K562 (cell line): ENCODE measurements around the gene ST8SIA1. TPM values are rescaled to one million over a fixed set of nuclear protein-coding genes. Genes with fewer than 3 reads are reported as not detected.

ENCODE experiments used
- ATAC-seq: fragments of 200-7000 bp; cut with Tn5 transposase; 3 replicates; pipeline ENCODE4 v1.9.1; 2020; ENCODE audit warnings: moderate library complexity
- BruUV-seq: library from RNA; stranded (reverse); fragments of 400-500 nt; replicated peaks from 2 replicates; lab custom pipeline; 2021; lab: Mats Ljungman, UMichigan
- CTCF ChIA-PET: fragments of 300-600 bp; formaldehyde crosslinking; extraction: SDS; loops from one replicate; lab custom pipeline; 2021; ENCODE audit warnings: low intra/inter-chr PET ratio; lab: Yijun Ruan, JAX
- POLR2A ChIA-PET: fragments of 300-600, 350-650 bp; sonication (Branson Sonifier 250); formaldehyde crosslinking; extraction: SDS; loops from one replicate; lab custom pipeline; 2021; ENCODE audit warnings: antibody characterized with exemption, inconsistent platforms; lab: Yijun Ruan, JAX
- DNase-seq, 4 experiments: peaks; one replicate each; pipeline versions ENCODE4 v3.0.0 to v3.0.0-alpha.2; 2011 to 2018; ENCODE audit warnings: low spot score in 3 of 4, mixed read lengths in 3 of 4; ENCODE audit errors: extremely low read depth in 1 of 4
- FAIRE-seq: peaks from 2 replicates; lab custom pipeline; 2011; peaks lifted over from hg19 to GRCh38; lab: Jason Lieb, UNC
- H2AFZ ChIP-seq: 2 replicates; pipeline ENCODE4 v1.6.0; 2011; ENCODE audit warnings: low read depth, low read length, control low read depth, inconsistent platforms
- H3K27ac ChIP-seq: fragments of 200-600 bp; 3 replicates; pipeline ENCODE4 v1.8.0; 2011; ENCODE audit warnings: low read depth, mild to moderate bottlenecking, control low read depth, inconsistent platforms, low read length, moderate library complexity, mixed read lengths; ENCODE audit errors: extremely low read depth
- H3K27me3 ChIP-seq, 2 experiments: fragments of 300-600 bp in 1 of 2; 2 replicates in 1 of 2; 3 replicates in 1 of 2; pipeline versions ENCODE4 v1.6.0 to v1.8.0; 2011; ENCODE audit warnings: inconsistent platforms in 2 of 2, low read length in 2 of 2, mild to moderate bottlenecking in 1 of 2, mixed read lengths in 1 of 2, moderate library complexity in 1 of 2; ENCODE audit not compliant: control insufficient read depth in 2 of 2, insufficient read depth in 2 of 2
- H3K36me3 ChIP-seq: fragments of 300-600 bp; 3 replicates; pipeline ENCODE4 v1.8.0; 2011; ENCODE audit warnings: mild to moderate bottlenecking, low read length, inconsistent platforms; ENCODE audit not compliant: control insufficient read depth, insufficient read depth
- H3K4me1 ChIP-seq, 2 experiments: fragments of 200-600 bp in 1 of 2; replicated peaks in 1 of 2; 2 replicates in 1 of 2; 3 replicates in 1 of 2; pipeline versions ENCODE4 v1.5.1 to v1.8.0; 2011; ENCODE audit warnings: inconsistent platforms in 2 of 2, low read length in 2 of 2, mild to moderate bottlenecking in 1 of 2, mixed read lengths in 1 of 2, moderate library complexity in 1 of 2; ENCODE audit not compliant: control insufficient read depth in 2 of 2, insufficient read depth in 2 of 2
- H3K4me2 ChIP-seq: 2 replicates; pipeline ENCODE4 v1.6.1; 2011; ENCODE audit warnings: low read length, control low read depth, inconsistent platforms, mixed read lengths; ENCODE audit not compliant: insufficient read depth
- H3K4me3 ChIP-seq: fragments of 200-600 bp; sonication (generic), shearing (Covaris generic); 2 replicates; pipeline ENCODE4 v1.5.1; 2016; ENCODE audit warnings: control low read depth, inconsistent platforms
- H3K79me2 ChIP-seq: fragments of 200-600 bp; 3 replicates; pipeline ENCODE4 v1.8.0; 2011; ENCODE audit warnings: low read length, inconsistent platforms; ENCODE audit not compliant: control insufficient read depth, insufficient read depth
- H3K9ac ChIP-seq, 2 experiments: 2 replicates each; pipeline versions ENCODE4 v1.6.0 to v1.6.1; 2011; ENCODE audit warnings: low read depth in 2 of 2, low read length in 2 of 2, control low read depth in 1 of 2, inconsistent platforms in 1 of 2, mild to moderate bottlenecking in 1 of 2, mixed read lengths in 1 of 2; ENCODE audit not compliant: insufficient read depth in 1 of 2
- H3K9me1 ChIP-seq: one replicate; pipeline ENCODE4 v1.6.0; 2011; ENCODE audit warnings: inconsistent platforms, mild to moderate bottlenecking, low read length, moderate library complexity; ENCODE audit not compliant: control insufficient read depth, insufficient read depth
- H3K9me3 ChIP-seq: replicated peaks from 2 replicates; pipeline ENCODE4 v1.5.1; 2011; ENCODE audit warnings: low read depth, low read length, inconsistent platforms; ENCODE audit not compliant: control insufficient read depth, insufficient read depth
- H4K20me1 ChIP-seq: replicated peaks from 2 replicates; pipeline ENCODE4 v1.6.1; 2011; ENCODE audit warnings: low read length, inconsistent platforms, mixed read lengths; ENCODE audit not compliant: control insufficient read depth, insufficient read depth
- ETS2 ChIP-seq: IDR thresholded peaks from 2 replicates; pipeline ENCODE4 v1.6.1; 2016; ENCODE audit warnings: borderline replicate concordance, missing genetic modification characterization, mild to moderate bottlenecking, moderate library complexity, missing compliant biosample characterization; ENCODE audit not compliant: poor library complexity, severe bottlenecking
- LARP7 ChIP-seq: fragments of 450-650 bp; IDR thresholded peaks from 2 replicates; pipeline ENCODE4 v1.6.1; 2016
- RBFOX2 ChIP-seq: fragments of 200-400 bp; formaldehyde crosslinking; IDR thresholded peaks from 2 replicates; pipeline ENCODE4 v1.6.1; 2017; ENCODE audit warnings: low read depth, mild to moderate bottlenecking, low read length, moderate library complexity
- SIRT6 ChIP-seq: IDR thresholded peaks from one replicate; pipeline ENCODE4 v1.6.1; 2012; ENCODE audit warnings: low read depth, mild to moderate bottlenecking, control low read depth, inconsistent platforms, low read length, moderate library complexity
- SNIP1 ChIP-seq: fragments of 450-650 bp; IDR thresholded peaks from 2 replicates; pipeline ENCODE4 v1.7.1; 2017; ENCODE audit warnings: low read depth, mild to moderate bottlenecking
- SNRNP70 ChIP-seq: fragments of 200-400 bp; formaldehyde crosslinking; optimal IDR thresholded peaks from 2 replicates; pipeline ENCODE3; 2017; ENCODE audit warnings: low read depth, low read length
- ZNF146 ChIP-seq: IDR thresholded peaks from one replicate; pipeline ENCODE4 v1.6.1; 2018; ENCODE audit warnings: missing compliant biosample characterization; ENCODE audit not compliant: unreplicated experiment
- ZNF318 ChIP-seq, 2 experiments: fragments of 450-650 bp; IDR thresholded peaks; 2 replicates each; pipeline ENCODE4 v1.6.1; 2016; ENCODE audit warnings: mild to moderate bottlenecking in 2 of 2, borderline replicate concordance in 1 of 2, low read depth in 1 of 2, moderate library complexity in 1 of 2
- in situ Hi-C: fragments of 300-500 bp; cut with MboI; formaldehyde crosslinking; loops from 4 replicates; pipeline ENCODE4 v1.15.0; 2018; ENCODE audit warnings: inconsistent platforms, mixed read lengths
- intact Hi-C: fragments of 100-400 bp; cut with micrococcal nuclease; formaldehyde crosslinking; loops from 2 replicates; pipeline ENCODE4 v1.14.2; 2022
- polyA plus RNA-seq, 8 experiments: library from polyadenylated mRNA; depleted of rRNA in 4 of 8; stranded (reverse) in 5 of 8; unstranded in 3 of 8; fragments of >200 nt; fragmentation: Nextera tagmentation in 2 of 8; fragmentation: Illumina TruSeq in 1 of 8; extraction: Ambion mirVana in 2 of 8; extraction: Trizol in 1 of 8; gene quantifications; 2 replicates each; pipeline versions ENCODE4 v1.2.1 to v1.2.3, GENCODE V29; 2011 to 2014; ENCODE audit warnings: inconsistent platforms in 1 of 8, missing spikeins in 1 of 8
- total RNA-seq, 7 experiments: library from RNA; depleted of rRNA in 6 of 7; stranded (reverse); fragments of >200 nt in 6 of 7; fragmentation: Illumina TruSeq in 2 of 7; extraction: Trizol in 2 of 7; gene quantifications; 2 replicates each; pipeline versions ENCODE4 v1.2.1 to v1.2.3, GENCODE V29; 2011 to 2021; ENCODE audit warnings: low replicate concordance in 1 of 7

The ST8SIA1 gene
- total and polyA plus RNA-seq, 9 of the 15 experiments (the other 6 are each of a cell fraction or from before 2014, with no cell fraction given) = 0.86 to 26.3 (median 4.3) TPM

GRCh38 chr12:22173177-22173576, 161.3 kb downstream of the ST8SIA1 start:
- no peaks in the 10 kb centered on the region for H3K9me1 ChIP-seq
- H2AFZ ChIP-seq = no peak overlapping the region
- DNase-seq (no peak), ATAC-seq (no peak), FAIRE-seq (no peak)
- no peaks in the 10 kb centered on the region for H4K20me1 ChIP-seq
- H3K9me3 ChIP-seq = no peaks in the 10 kb centered on the region
- no peaks in the 10 kb centered on the region for H3K36me3 ChIP-seq
- H3K79me2 ChIP-seq = no peaks in the 10 kb centered on the region
- H3K27ac ChIP-seq = no peak overlapping the region
- no peak for TF ChIP-seq RBFOX2
- TF ChIP-seq SNRNP70 = no peak
- no peak for TF ChIP-seq ZNF318 (IDR thresholded peaks at IDR 0.05; ENCODE audit: borderline replicate concordance in 1 of 2, low read depth in 1 of 2)
- TF ChIP-seq ETS2 (tag) = no peak
- no peak for TF ChIP-seq ZNF146 (CRISPR knock-in tag)
- TF ChIP-seq SNIP1 = no peak
- no peak for TF ChIP-seq SIRT6
- no peak for TF ChIP-seq LARP7
- TF ChIP-seq, all 486 proteins: peak for 0
- Histone ChIP-seq H3K27me3 (no peaks in the 10 kb centered on the region; a peak in 1 of 5 replicates), H3K4me1 (no peaks in the 10 kb centered on the region), H3K4me2 (no peak overlapping the region), H3K9ac (no peak overlapping the region), H3K4me3 (no peak overlapping the region)
- in situ Hi-C loops = no loop called here
- intact Hi-C loops = no loop called here
- BruUV-seq = no TSS peak
- CTCF ChIA-PET = no interaction called here
- POLR2A ChIA-PET = no interaction called here
